ENCODE results near the gene SLC14A1. TPM values are rescaled to one million over a fixed set of nuclear protein-coding genes. Genes with fewer than 3 reads are reported as not detected.

Gene SLC14A1
- total RNA-seq, 2 donors from 2014 or later, result 3.6 to 12.5 TPM

DNA sequence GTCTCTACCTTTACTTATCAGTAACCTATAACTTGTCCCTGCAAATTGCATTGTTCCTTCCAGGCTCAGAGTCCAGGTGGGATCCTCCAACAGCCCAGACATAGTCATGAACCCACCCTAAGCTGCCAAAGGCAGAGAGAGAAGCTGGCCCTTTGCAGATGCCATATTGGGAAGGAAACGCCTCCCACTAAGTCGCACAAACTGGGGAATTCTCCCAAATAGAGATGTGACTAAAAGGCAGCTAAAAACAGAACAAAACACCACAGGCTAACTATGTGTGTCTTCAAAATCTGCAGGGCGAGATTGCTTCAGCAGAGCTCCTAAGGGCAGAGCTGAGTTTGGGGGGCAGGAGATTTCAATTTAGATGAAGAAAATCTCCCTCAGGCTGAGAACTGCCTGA is 63.0 kb downstream of the SLC14A1 start:
- WGBS, 2 donors, result 86 to 91% methylated on average over 3 of the region's 3 CpGs
- Histone ChIP-seq H3K27me3 (no peaks in the 10 kb centered on the region), H3K4me1 (no peaks in the 10 kb centered on the region), H3K27ac (no peak overlapping the region), H3K4me3 (no peak overlapping the region), H3K36me3 (replicated peaks in 1 of 2; ENCODE audit: insufficient read depth in 1 of 2, low read depth in 2 of 2) (no peaks in the 10 kb centered on the region), H3K9me3 (no peaks in the 10 kb centered on the region)
- no peak for ATAC-seq
- TF ChIP-seq CTCF (IDR thresholded peaks at IDR 0.05) (no peak), POLR2A (IDR thresholded peaks at IDR 0.05) (no peak)
- DNase-seq, result no peak
- intact Hi-C loops (cut with DNase I), result no loop called here

DNA sequence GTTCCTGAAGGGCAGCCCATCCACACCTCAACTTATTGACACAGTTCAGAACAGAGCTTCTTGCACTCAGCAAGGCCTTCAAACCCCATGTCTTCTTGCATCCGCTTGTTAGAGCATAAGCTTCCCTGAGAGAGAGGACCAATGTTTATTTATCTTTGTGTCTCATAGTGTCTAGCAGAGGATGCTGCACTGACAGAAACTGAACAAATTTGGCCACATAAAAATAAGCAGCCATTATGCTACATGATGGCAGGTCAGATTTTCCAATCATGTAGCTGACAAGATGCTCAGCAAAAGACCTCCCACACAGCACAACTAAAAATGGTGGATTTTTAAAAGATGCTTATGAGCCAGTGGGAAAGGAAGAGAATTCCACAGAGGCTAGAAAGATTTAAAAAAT is 63.4 kb downstream of the SLC14A1 start:
- Histone ChIP-seq H3K4me1 (no peaks in the 10 kb centered on the region), H3K27ac (no peak overlapping the region), H3K4me3 (no peak overlapping the region), H3K27me3 (no peaks in the 10 kb centered on the region), H3K36me3 (replicated peaks in 1 of 2; ENCODE audit: insufficient read depth in 1 of 2, low read depth in 2 of 2) (no peaks in the 10 kb centered on the region), H3K9me3 (no peaks in the 10 kb centered on the region)
- 93 to 100% methylated on average over 1 of the region's 1 CpG for WGBS, 2 donors
- TF ChIP-seq CTCF (IDR thresholded peaks at IDR 0.05), result no peak
- TF ChIP-seq POLR2A (IDR thresholded peaks at IDR 0.05), result no peak
- DNase-seq, result no peak
- no peak for ATAC-seq
- intact Hi-C loops (cut with DNase I), result no loop called here

DNA sequence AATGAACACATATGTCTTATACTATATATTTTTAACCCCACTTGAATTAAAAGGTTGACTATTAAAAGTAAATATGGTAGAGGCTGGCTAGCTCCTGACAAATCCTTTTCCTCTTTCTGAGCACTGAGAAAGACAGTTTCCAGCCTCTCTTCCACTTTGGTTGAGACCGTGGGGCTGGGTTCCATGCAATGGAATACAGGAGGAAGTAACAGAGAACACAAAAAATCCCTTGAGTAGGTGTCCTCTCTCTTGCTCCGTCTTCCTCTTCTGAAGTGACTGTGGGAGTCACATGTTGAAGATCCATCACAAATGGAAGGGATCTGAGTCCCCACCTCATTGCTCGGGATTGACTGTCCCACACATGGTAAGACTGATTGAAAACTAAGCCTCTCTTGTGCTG is 64.9 kb downstream of the SLC14A1 start:
- intact Hi-C loops (cut with DNase I), result no loop called here
- no peaks in the 10 kb centered on the region for H3K27me3 ChIP-seq
- H3K4me1 ChIP-seq, result no peaks in the 10 kb centered on the region
- ATAC-seq, result no peak
- TF ChIP-seq CTCF (IDR thresholded peaks at IDR 0.05) (no peak), POLR2A (IDR thresholded peaks at IDR 0.05) (no peak)
- 80 to 96% methylated on average over 3 of the region's 3 CpGs for WGBS, 2 donors
- DNase-seq, result no peak
- no peaks in the 10 kb centered on the region for H3K9me3 ChIP-seq
- no peak overlapping the region for H3K27ac ChIP-seq
- H3K36me3 ChIP-seq (replicated peaks in 1 of 2; ENCODE audit: insufficient read depth in 1 of 2, low read depth in 2 of 2), result no peaks in the 10 kb centered on the region
- H3K4me3 ChIP-seq, result no peak overlapping the region

DNA sequence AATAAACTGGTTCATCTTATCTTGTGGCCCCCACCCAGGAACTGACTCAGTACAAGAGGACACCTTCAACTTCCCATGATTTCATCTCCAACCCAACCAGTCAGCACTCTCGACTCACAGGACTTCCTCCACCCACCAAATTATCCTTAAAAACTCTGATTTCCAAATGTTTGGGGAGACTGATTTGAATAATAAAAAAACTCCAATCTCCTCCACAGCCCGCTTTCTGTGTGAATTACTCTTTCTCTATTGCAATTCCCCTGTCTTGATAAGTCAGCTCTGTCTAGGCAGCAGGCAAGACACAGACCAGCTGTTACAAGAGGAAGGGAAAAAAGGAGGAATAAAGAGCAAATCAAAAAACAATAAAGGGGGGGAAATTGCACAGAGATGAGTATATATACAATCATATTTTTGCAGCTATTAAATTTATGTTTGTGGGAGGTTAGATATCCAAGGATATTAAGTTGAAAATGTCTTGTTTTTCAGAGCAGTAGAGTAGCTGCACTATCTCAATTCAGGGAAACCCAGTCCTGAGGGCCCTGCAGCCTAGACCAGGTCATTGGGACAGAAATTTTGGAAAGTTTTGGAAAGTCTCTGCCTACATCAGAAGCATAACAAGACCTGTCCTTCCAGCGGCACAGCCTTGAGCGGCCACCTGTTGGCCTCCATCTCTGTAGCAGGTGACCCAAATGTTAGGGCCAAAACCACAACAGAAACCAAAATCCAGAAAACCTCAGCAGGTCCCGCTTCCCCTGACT is 68.7 kb downstream of the SLC14A1 start:
- TF ChIP-seq CTCF (IDR thresholded peaks at IDR 0.05) (no peak), POLR2A (IDR thresholded peaks at IDR 0.05) (no peak)
- 82 to 85% methylated on average over 5 of the region's 5 CpGs for WGBS, 2 donors
- no peak for ATAC-seq

More for the DNA sequence above, 68.7 kb downstream of the SLC14A1 start:
- intact Hi-C loops (cut with DNase I), result no loop called here
- DNase-seq, result no peak
- no peaks in the 10 kb centered on the region for H3K9me3 ChIP-seq
- H3K36me3 ChIP-seq (replicated peaks in 1 of 2; ENCODE audit: insufficient read depth in 1 of 2, low read depth in 2 of 2), result no peaks in the 10 kb centered on the region
- no peak overlapping the region for H3K27ac ChIP-seq
- H3K4me1 ChIP-seq, result no peaks in the 10 kb centered on the region
- H3K4me3 ChIP-seq, result no peak overlapping the region
- no peaks in the 10 kb centered on the region for H3K27me3 ChIP-seq
